K562 (cell line): ENCODE results near the gene FN3KRP. TPM values are rescaled to one million over a fixed set of nuclear protein-coding genes. Genes with fewer than 3 reads are reported as not detected.

Experiments used
- ATAC-seq: fragments of 200-7000 bp; cut with Tn5 transposase; 3 replicates; pipeline ENCODE4 v1.9.1; 2020; ENCODE audit warnings: moderate library complexity
- BruUV-seq: library from RNA; stranded (reverse); fragments of 400-500 nt; replicated peaks from 2 replicates; lab custom pipeline; 2021; lab: Mats Ljungman, UMichigan
- CTCF ChIA-PET: fragments of 300-600 bp; formaldehyde crosslinking; extraction: SDS; loops from one replicate; lab custom pipeline; 2021; ENCODE audit warnings: low intra/inter-chr PET ratio; lab: Yijun Ruan, JAX
- POLR2A ChIA-PET: fragments of 300-600, 350-650 bp; sonication (Branson Sonifier 250); formaldehyde crosslinking; extraction: SDS; loops from one replicate; lab custom pipeline; 2021; ENCODE audit warnings: antibody characterized with exemption, inconsistent platforms; lab: Yijun Ruan, JAX
- DNase-seq, 4 experiments: peaks; one replicate each; pipeline versions ENCODE4 v3.0.0 to v3.0.0-alpha.2; 2011 to 2018; ENCODE audit warnings: low spot score in 3 of 4, mixed read lengths in 3 of 4; ENCODE audit errors: extremely low read depth in 1 of 4
- FAIRE-seq: peaks from 2 replicates; lab custom pipeline; 2011; peaks lifted over from hg19 to GRCh38; lab: Jason Lieb, UNC
- H2AFZ ChIP-seq: 2 replicates; pipeline ENCODE4 v1.6.0; 2011; ENCODE audit warnings: low read depth, low read length, control low read depth, inconsistent platforms
- H3K27ac ChIP-seq: fragments of 200-600 bp; 3 replicates; pipeline ENCODE4 v1.8.0; 2011; ENCODE audit warnings: low read depth, mild to moderate bottlenecking, control low read depth, inconsistent platforms, low read length, moderate library complexity, mixed read lengths; ENCODE audit errors: extremely low read depth
- H3K27me3 ChIP-seq, 2 experiments: fragments of 300-600 bp in 1 of 2; 2 replicates in 1 of 2; 3 replicates in 1 of 2; pipeline versions ENCODE4 v1.6.0 to v1.8.0; 2011; ENCODE audit warnings: inconsistent platforms in 2 of 2, low read length in 2 of 2, mild to moderate bottlenecking in 1 of 2, mixed read lengths in 1 of 2, moderate library complexity in 1 of 2; ENCODE audit not compliant: control insufficient read depth in 2 of 2, insufficient read depth in 2 of 2
- H3K36me3 ChIP-seq: fragments of 300-600 bp; 3 replicates; pipeline ENCODE4 v1.8.0; 2011; ENCODE audit warnings: mild to moderate bottlenecking, low read length, inconsistent platforms; ENCODE audit not compliant: control insufficient read depth, insufficient read depth
- H3K4me1 ChIP-seq, 2 experiments: fragments of 200-600 bp in 1 of 2; replicated peaks in 1 of 2; 2 replicates in 1 of 2; 3 replicates in 1 of 2; pipeline versions ENCODE4 v1.5.1 to v1.8.0; 2011; ENCODE audit warnings: inconsistent platforms in 2 of 2, low read length in 2 of 2, mild to moderate bottlenecking in 1 of 2, mixed read lengths in 1 of 2, moderate library complexity in 1 of 2; ENCODE audit not compliant: control insufficient read depth in 2 of 2, insufficient read depth in 2 of 2
- H3K4me2 ChIP-seq: 2 replicates; pipeline ENCODE4 v1.6.1; 2011; ENCODE audit warnings: low read length, control low read depth, inconsistent platforms, mixed read lengths; ENCODE audit not compliant: insufficient read depth
- H3K4me3 ChIP-seq: fragments of 200-600 bp; sonication (generic), shearing (Covaris generic); 2 replicates; pipeline ENCODE4 v1.5.1; 2016; ENCODE audit warnings: control low read depth, inconsistent platforms
- H3K79me2 ChIP-seq: fragments of 200-600 bp; 3 replicates; pipeline ENCODE4 v1.8.0; 2011; ENCODE audit warnings: low read length, inconsistent platforms; ENCODE audit not compliant: control insufficient read depth, insufficient read depth
- H3K9ac ChIP-seq, 2 experiments: 2 replicates each; pipeline versions ENCODE4 v1.6.0 to v1.6.1; 2011; ENCODE audit warnings: low read depth in 2 of 2, low read length in 2 of 2, control low read depth in 1 of 2, inconsistent platforms in 1 of 2, mild to moderate bottlenecking in 1 of 2, mixed read lengths in 1 of 2; ENCODE audit not compliant: insufficient read depth in 1 of 2
- H3K9me1 ChIP-seq: one replicate; pipeline ENCODE4 v1.6.0; 2011; ENCODE audit warnings: inconsistent platforms, mild to moderate bottlenecking, low read length, moderate library complexity; ENCODE audit not compliant: control insufficient read depth, insufficient read depth
- H3K9me3 ChIP-seq: replicated peaks from 2 replicates; pipeline ENCODE4 v1.5.1; 2011; ENCODE audit warnings: low read depth, low read length, inconsistent platforms; ENCODE audit not compliant: control insufficient read depth, insufficient read depth
- H4K20me1 ChIP-seq: replicated peaks from 2 replicates; pipeline ENCODE4 v1.6.1; 2011; ENCODE audit warnings: low read length, inconsistent platforms, mixed read lengths; ENCODE audit not compliant: control insufficient read depth, insufficient read depth
- ATF1 ChIP-seq, 2 experiments: fragments of 450-650 bp in 1 of 2; IDR thresholded peaks; 2 replicates each; pipeline ENCODE4 v1.6.1; 2016; ENCODE audit warnings: missing compliant biosample characterization in 1 of 2, missing genetic modification characterization in 1 of 2
- BDP1 ChIP-seq: IDR thresholded peaks from 3 replicates; pipeline ENCODE4 v1.6.1; 2011; ENCODE audit not compliant: insufficient read length, insufficient read depth
- BRD9 ChIP-seq: fragments of 450-650 bp; IDR thresholded peaks from 2 replicates; pipeline ENCODE4 v1.6.1; 2018; ENCODE audit warnings: low read depth; ENCODE audit not compliant: partially characterized antibody
- POLR3A ChIP-seq: IDR thresholded peaks from 2 replicates; pipeline ENCODE4 v1.6.1; 2011; ENCODE audit warnings: borderline replicate concordance, mild to moderate bottlenecking, moderate library complexity; ENCODE audit not compliant: insufficient read length, insufficient read depth; ENCODE audit errors: extremely low read depth
- SNIP1 ChIP-seq: fragments of 450-650 bp; IDR thresholded peaks from 2 replicates; pipeline ENCODE4 v1.7.1; 2017; ENCODE audit warnings: low read depth, mild to moderate bottlenecking
- ZBTB17 ChIP-seq: fragments of 450-650 bp; formaldehyde crosslinking; IDR thresholded peaks from 2 replicates; pipeline ENCODE4 v1.4.0; 2020; ENCODE audit warnings: mild to moderate bottlenecking
- WGBS: fragments of 100-300 bp; shearing (Covaris generic); methylation state at CpG from one replicate; pipeline ENCODE4 v1.1.6; 2016; ENCODE audit warnings: low coverage, mixed read lengths; ENCODE audit not compliant: insufficient coverage; ENCODE audit errors: missing lambda C conversion rate; 5-methylcytosine and 5-hydroxymethylcytosine counted together
- in situ Hi-C: fragments of 300-500 bp; cut with MboI; formaldehyde crosslinking; loops from 4 replicates; pipeline ENCODE4 v1.15.0; 2018; ENCODE audit warnings: inconsistent platforms, mixed read lengths
- intact Hi-C: fragments of 100-400 bp; cut with micrococcal nuclease; formaldehyde crosslinking; loops from 2 replicates; pipeline ENCODE4 v1.14.2; 2022
- polyA plus RNA-seq, 8 experiments: library from polyadenylated mRNA; depleted of rRNA in 4 of 8; stranded (reverse) in 5 of 8; unstranded in 3 of 8; fragments of >200 nt; fragmentation: Nextera tagmentation in 2 of 8; fragmentation: Illumina TruSeq in 1 of 8; extraction: Ambion mirVana in 2 of 8; extraction: Trizol in 1 of 8; gene quantifications; 2 replicates each; pipeline versions ENCODE4 v1.2.1 to v1.2.3, GENCODE V29; 2011 to 2014; ENCODE audit warnings: inconsistent platforms in 1 of 8, missing spikeins in 1 of 8
- total RNA-seq, 7 experiments: library from RNA; depleted of rRNA in 6 of 7; stranded (reverse); fragments of >200 nt in 6 of 7; fragmentation: Illumina TruSeq in 2 of 7; extraction: Trizol in 2 of 7; gene quantifications; 2 replicates each; pipeline versions ENCODE4 v1.2.1 to v1.2.3, GENCODE V29; 2011 to 2021; ENCODE audit warnings: low replicate concordance in 1 of 7
- TF ChIP-seq, protein P1 (sequence below), 2 experiments: fragments of 450-650 bp; formaldehyde crosslinking in 1 of 2; IDR thresholded peaks; 2 replicates each; pipeline versions ENCODE4 v1.4.0 to v1.6.1; 2014 to 2020; ENCODE audit warnings: mild to moderate bottlenecking in 2 of 2, borderline replicate concordance in 1 of 2, low read depth in 1 of 2

The FN3KRP gene
- total and polyA plus RNA-seq, 9 of the 15 experiments (the other 6 are each of a cell fraction or from before 2014, with no cell fraction given): 2.0 to 32.1 (median 24.9) TPM

DNA sequence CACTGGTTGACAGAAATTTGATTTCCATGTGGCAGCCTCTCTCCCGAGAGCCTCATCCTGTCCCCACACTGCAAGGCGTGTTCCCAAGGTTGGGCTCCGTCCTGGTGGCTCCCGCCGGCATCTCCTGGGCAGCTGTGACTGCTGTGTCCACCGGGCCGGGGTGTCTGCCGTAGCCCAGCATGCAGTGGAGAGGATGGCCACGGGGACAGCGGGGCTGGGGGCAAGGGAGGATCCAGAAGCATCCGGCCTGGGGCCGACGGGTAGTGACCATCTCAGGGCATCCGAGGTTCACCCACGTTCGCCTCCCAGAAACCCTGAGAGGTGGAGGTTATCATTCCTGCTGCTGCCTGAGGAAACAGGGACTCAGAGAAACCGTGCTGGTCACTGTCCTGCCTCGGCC lies 10.8 kb upstream of the FN3KRP start:
- no peak for ATAC-seq
- no peaks in the 10 kb centered on the region for H3K79me2 ChIP-seq
- BruUV-seq: no TSS peak
- 39% methylated on average over 15 of the region's 18 CpGs for WGBS
- H2AFZ ChIP-seq: no peak overlapping the region
- H3K9ac ChIP-seq: no peak overlapping the region
- no peak for DNase-seq
- H3K4me1 ChIP-seq: peaks cover 0 to 50% of the 10 kb centered on the region in 2 experiments; a peak in 2 of 5 replicates
- no peaks in the 10 kb centered on the region for H3K9me3 ChIP-seq
- peaks cover 3% of the 10 kb centered on the region for H3K9me1 ChIP-seq
- intact Hi-C loops (no loop called here), in situ Hi-C loops (no loop called here)
- POLR2A ChIA-PET: interaction anchor here (0.7 kb wide), 1 partner anchor 146 kb away, joined by 3 read pairs; no protein-coding TSS in a partner anchor
- no peak overlapping the region for H3K4me3 ChIP-seq
- CTCF ChIA-PET: no interaction called here
- H3K27ac ChIP-seq: no peak overlapping the region
- FAIRE-seq: no peak
- 0 out of 2 replicates have a peak, but pooled peaks cover 2% of the 10 kb centered on the region for H4K20me1 ChIP-seq
- no peak overlapping the region for H3K4me2 ChIP-seq
- no peak for TF ChIP-seq POLR3A
- TF ChIP-seq SNIP1: no peak
- no peak for TF ChIP-seq BDP1
- no peak for TF ChIP-seq BRD9
- TF ChIP-seq, protein P1, sequence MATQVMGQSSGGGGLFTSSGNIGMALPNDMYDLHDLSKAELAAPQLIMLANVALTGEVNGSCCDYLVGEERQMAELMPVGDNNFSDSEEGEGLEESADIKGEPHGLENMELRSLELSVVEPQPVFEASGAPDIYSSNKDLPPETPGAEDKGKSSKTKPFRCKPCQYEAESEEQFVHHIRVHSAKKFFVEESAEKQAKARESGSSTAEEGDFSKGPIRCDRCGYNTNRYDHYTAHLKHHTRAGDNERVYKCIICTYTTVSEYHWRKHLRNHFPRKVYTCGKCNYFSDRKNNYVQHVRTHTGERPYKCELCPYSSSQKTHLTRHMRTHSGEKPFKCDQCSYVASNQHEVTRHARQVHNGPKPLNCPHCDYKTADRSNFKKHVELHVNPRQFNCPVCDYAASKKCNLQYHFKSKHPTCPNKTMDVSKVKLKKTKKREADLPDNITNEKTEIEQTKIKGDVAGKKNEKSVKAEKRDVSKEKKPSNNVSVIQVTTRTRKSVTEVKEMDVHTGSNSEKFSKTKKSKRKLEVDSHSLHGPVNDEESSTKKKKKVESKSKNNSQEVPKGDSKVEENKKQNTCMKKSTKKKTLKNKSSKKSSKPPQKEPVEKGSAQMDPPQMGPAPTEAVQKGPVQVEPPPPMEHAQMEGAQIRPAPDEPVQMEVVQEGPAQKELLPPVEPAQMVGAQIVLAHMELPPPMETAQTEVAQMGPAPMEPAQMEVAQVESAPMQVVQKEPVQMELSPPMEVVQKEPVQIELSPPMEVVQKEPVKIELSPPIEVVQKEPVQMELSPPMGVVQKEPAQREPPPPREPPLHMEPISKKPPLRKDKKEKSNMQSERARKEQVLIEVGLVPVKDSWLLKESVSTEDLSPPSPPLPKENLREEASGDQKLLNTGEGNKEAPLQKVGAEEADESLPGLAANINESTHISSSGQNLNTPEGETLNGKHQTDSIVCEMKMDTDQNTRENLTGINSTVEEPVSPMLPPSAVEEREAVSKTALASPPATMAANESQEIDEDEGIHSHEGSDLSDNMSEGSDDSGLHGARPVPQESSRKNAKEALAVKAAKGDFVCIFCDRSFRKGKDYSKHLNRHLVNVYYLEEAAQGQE (IDR thresholded peaks at IDR 0.05; ENCODE audit: borderline replicate concordance): no peak
- TF ChIP-seq, protein P1 (CRISPR knock-in tag; IDR thresholded peaks at IDR 0.05; ENCODE audit: low read depth): no peak
- TF ChIP-seq ZBTB17 (CRISPR knock-in tag): no peak
- no peak for TF ChIP-seq ATF1 (CRISPR knock-in tag; IDR thresholded peaks at IDR 0.05)
- TF ChIP-seq ATF1 (tag; IDR thresholded peaks at IDR 0.05): no peak
- no peaks in the 10 kb centered on the region for H3K36me3 ChIP-seq
- H3K27me3 ChIP-seq: peaks cover 0 to 11% of the 10 kb centered on the region in 2 experiments; a peak in 2 of 5 replicates
